NCI-H526 (cell line): Measurements from ENCODE around the gene ATAD3C.
"Not testable (repeated sequence)": the region's sequence is repeated elsewhere in the genome, so short reads cannot be mapped to it uniquely, and the experiment has no call there.

Source experiments
- DNase-seq, 2 experiments: peaks; one replicate each; lab custom pipeline; 2025; lab: John Stamatoyannopoulos, UW

ATAD3C gene

GRCh38 chr1:1507305-1507704, 57.8 kb downstream of the ATAD3C start:
- no peak for DNase-seq

GRCh38 chr1:1508775-1509464, 59.4 kb downstream of the ATAD3C start:
- not testable (repeated sequence) for DNase-seq

DNA sequence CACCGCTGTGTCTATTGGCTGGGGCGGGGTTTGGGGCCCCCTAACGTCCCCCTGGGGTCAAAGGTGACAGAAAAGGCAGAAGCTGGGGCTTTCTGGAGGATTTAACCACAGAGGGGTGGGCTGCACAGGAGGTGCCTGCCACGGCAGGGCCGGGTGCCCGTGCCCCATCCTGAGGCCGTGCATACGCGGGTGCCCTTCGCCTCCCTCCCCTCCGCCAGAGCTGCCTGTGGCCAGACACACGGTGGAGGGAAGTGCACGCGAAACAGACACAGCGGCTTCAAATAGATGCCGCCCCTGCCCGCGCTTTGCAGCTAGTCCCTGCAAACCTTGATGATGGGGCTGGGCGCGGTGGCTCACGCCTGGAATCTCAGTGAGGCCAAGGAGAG, 60.0 kb downstream of the ATAD3C start:
- DNase-seq = not testable (repeated sequence)

DNA sequence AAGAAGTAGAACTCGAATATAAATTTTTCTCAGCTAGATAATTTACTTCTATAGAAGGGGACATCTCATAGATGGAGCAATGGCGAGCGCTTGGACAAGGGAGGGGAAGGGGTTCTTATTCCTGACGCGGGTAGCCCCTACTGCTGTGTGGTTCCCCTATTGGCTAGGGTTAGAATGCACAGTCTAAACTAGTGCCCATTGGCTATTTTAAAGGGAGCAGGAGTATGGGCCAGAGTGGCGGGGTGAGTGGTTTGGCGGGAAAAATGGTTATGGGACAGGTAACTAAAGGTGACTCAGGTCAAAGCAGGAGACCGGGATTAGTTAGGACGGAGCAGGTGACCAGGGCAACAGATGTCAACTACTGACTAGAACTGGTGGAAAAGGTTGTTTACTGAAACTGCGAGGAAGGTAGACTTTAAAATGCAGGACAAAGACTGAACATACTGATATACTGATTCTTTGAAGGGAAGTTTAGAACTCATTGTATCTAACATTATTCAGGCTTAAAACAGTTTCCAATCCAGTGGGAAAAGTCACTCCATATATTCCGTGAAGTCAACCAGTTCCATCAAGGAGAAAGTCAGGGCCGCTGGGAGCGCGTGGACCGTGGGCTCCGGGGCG, 61.5 kb downstream of the ATAD3C start:
- DNase-seq = peak; percentile 68 to 69

DNA sequence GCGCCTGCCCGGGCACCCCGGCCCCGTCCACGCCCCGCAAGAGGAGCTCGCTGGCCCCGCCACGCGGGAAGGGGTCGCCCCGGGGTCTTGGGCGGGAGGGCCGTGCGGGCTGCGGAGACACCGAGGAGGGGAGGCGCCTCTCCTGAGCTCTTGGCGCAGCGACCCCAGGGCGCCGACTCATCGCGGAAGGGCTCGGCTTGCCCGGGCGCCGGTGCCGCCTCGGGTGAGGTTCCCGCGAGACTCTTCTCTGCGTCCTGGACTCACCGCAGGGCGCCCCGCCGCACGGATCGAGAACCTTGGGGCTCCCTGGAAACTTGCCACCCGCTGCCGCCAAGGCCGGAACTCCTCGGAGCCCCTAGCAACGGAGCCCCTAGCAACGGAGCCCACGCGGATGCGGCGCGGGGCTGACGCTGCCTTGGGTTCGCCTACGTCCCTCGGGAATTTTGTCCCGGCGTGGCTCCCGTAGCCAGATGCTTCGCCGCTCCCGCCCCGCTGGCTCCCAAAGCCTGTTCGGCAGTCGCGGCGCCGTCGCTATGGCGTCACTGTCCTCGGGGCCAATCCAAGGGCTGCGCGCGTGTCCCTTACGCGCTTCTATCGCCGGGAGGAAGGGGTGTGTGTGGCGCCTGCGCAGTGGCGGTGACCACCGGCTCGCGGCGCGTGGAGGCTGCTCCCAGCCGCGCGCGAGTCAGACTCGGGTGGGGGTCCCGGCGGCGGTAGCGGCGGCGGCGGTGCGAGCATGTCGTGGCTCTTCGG, 62.2 kb downstream of the ATAD3C start, which contains the start of gene ATAD3A:
Gene ATAD3A, plus strand, starts transcription at position 630 of the 753 bp plus-strand sequence. Its CDS starts 107 bp downstream, at position 737.
- DNase-seq = peak; percentile 89 to 98

GRCh38 chr1:1512425-1512824, 62.9 kb downstream of the ATAD3C start:
- not testable (repeated sequence) for DNase-seq

DNA sequence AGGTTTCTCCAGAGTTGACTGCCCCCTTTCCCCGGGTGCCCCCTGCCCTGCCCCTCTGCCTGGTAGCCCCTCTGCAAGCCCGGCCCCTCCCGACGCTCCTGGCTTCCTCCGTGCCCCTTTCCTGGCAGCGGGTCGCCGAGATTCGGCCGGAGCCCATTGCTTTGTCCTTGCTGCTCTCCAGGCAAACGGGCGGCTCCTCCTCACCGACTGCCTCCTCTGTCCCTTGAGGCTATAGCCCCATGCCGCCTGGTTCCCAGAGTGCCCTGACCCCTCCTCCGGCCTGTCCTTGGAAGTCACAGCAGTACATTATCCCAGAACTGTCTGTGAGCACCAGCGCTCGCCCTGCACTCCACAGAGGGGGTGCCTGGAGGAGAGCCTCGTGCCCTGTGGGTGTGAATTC, 64.2 kb downstream of the ATAD3C start:
- not testable (repeated sequence) for DNase-seq

GRCh38 chr1:1514376-1514775, 64.9 kb downstream of the ATAD3C start:
- not testable (repeated sequence) for DNase-seq

- DNase-seq = not testable (repeated sequence)
These were observed 67.4 kb downstream of the ATAD3C start for GRCh38 chr1:1516923-1517322.

DNA sequence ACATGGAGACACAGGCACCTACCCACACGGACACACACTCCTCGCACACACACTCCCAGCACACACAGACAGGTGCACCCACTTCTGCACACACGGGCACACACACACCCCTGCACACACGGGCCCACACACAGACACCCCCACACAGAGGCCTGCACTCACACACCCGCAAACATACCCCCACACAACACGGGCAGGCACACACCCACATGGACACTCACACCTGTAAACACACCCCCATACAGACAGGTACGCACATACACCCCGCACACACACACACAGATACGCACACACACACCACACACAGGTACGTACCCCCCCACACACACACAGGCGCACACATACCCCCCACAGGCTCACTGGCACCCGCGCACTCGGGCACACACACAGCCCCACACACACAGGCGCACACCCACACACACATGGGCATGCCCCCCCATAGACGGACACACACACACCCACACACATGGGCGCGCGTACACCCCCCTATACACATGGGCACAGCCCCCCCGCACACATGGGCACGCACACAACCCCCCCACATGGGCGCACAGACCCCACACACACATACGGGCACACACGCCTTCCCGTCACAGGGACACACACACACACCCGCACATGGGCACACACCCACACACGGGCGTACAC, 68.6 kb downstream of the ATAD3C start:
- DNase-seq = no peak

GRCh38 chr1:1518621-1519007, 69.1 kb downstream of the ATAD3C start:
- not testable (repeated sequence) for DNase-seq
